ENCODE measurements around the gene NTM. TPM values are rescaled to one million over a fixed set of nuclear protein-coding genes. Genes with fewer than 3 reads are reported as not detected.

The NTM gene
- total and polyA plus RNA-seq, 2 donors (not counting 3 experiments of a cell fraction or from before 2014, with no cell fraction given) = 1.00 to 1.1 TPM

- dilution Hi-C loops (cut with MboI; ENCODE audit: extremely low pct_ligation_motif_present, low sequenced_read_pairs) = no loop called here
- no peak overlapping the region for H3K9ac ChIP-seq (replicated peaks; ENCODE audit: extremely low read depth, insufficient read depth, low read length)
- FAIRE-seq = no peak
- no peak overlapping the region for H3K27ac ChIP-seq (ENCODE audit: insufficient read depth, low read depth, low read length)
- CTCF ChIA-PET = no interaction called here
- intact Hi-C loops (cut with micrococcal nuclease) = no loop called here
- H3K79me2 ChIP-seq (ENCODE audit: control insufficient read depth, insufficient read depth, low read length) = no peaks in the 10 kb centered on the region
- TF ChIP-seq FOS (IDR thresholded peaks at IDR 0.05; ENCODE audit: borderline replicate concordance, insufficient read depth, low read length) (no peak), MAX (IDR thresholded peaks at IDR 0.05; ENCODE audit: insufficient read depth, insufficient read length) (no peak), POLR2A (IDR thresholded peaks at IDR 0.05; ENCODE audit: low read depth, low read length) (no peak), GATA2 (IDR thresholded peaks at IDR 0.05; ENCODE audit: insufficient read depth, insufficient read length, low read depth, low read length) (no peak), POLR2AphosphoS5 (IDR thresholded peaks at IDR 0.05; ENCODE audit: insufficient read depth, low read depth, low read length) (no peak), MYC (IDR thresholded peaks at IDR 0.05; ENCODE audit: low read depth, low read length) (no peak)
- no peaks in the 10 kb centered on the region for H3K9me3 ChIP-seq (replicated peaks; ENCODE audit: control insufficient read depth, insufficient read depth, low read length)
- H2AFZ ChIP-seq (ENCODE audit: low read depth, low read length) = no peak overlapping the region
- H3K36me3 ChIP-seq (ENCODE audit: control insufficient read depth in 2 of 2, extremely low read depth in 1 of 2, insufficient read depth in 2 of 2, low read length in 2 of 2) = no peaks in the 10 kb centered on the region
- H3K4me3 ChIP-seq (replicated peaks in 1 of 3; ENCODE audit: insufficient read depth in 1 of 3, low read depth in 1 of 3, low read length in 3 of 3) = no peak overlapping the region
- POLR2A ChIA-PET = no interaction called here
- H4K20me1 ChIP-seq (replicated peaks; ENCODE audit: control insufficient read depth, extremely low read depth, insufficient read depth, low read length) = no peaks in the 10 kb centered on the region
- H3K9me1 ChIP-seq (replicated peaks; ENCODE audit: control insufficient read depth, extremely low read depth, insufficient read depth, low read length) = no peaks in the 10 kb centered on the region
- no peak overlapping the region for H3K4me2 ChIP-seq (ENCODE audit: insufficient read depth, low read length)
- peaks cover 6% of the 10 kb centered on the region for H3K4me1 ChIP-seq (ENCODE audit: control insufficient read depth, extremely low read depth, insufficient read depth, low read length)
- peaks cover 0 to 2% of the 10 kb centered on the region in 2 experiments for H3K27me3 ChIP-seq (ENCODE audit: control insufficient read depth in 2 of 2, insufficient read depth in 2 of 2, low read length in 2 of 2)
- no TSS peak for BruUV-seq (replicated peaks)
- no peak for DNase-seq (ENCODE audit: low read depth, low spot score)
Observed at GRCh38 chr11:132020001-132020400, 649.6 kb downstream of the NTM start.

GRCh38 chr11:132022285-132022684 lies 651.9 kb downstream of the NTM start:
- Histone ChIP-seq H3K9me3 (replicated peaks; ENCODE audit: control insufficient read depth, insufficient read depth, low read length) (no peaks in the 10 kb centered on the region), H3K9ac (replicated peaks; ENCODE audit: extremely low read depth, insufficient read depth, low read length) (no peak overlapping the region), H3K9me1 (replicated peaks; ENCODE audit: control insufficient read depth, extremely low read depth, insufficient read depth, low read length) (no peaks in the 10 kb centered on the region), H2AFZ (ENCODE audit: low read depth, low read length) (no peak overlapping the region), H3K36me3 (ENCODE audit: control insufficient read depth in 2 of 2, extremely low read depth in 1 of 2, insufficient read depth in 2 of 2, low read length in 2 of 2) (no peaks in the 10 kb centered on the region), H3K4me2 (ENCODE audit: insufficient read depth, low read length) (no peak overlapping the region), H3K27ac (ENCODE audit: insufficient read depth, low read depth, low read length) (no peak overlapping the region), H4K20me1 (replicated peaks; ENCODE audit: control insufficient read depth, extremely low read depth, insufficient read depth, low read length) (no peaks in the 10 kb centered on the region), H3K4me3 (replicated peaks in 1 of 3; ENCODE audit: insufficient read depth in 1 of 3, low read depth in 1 of 3, low read length in 3 of 3) (no peak overlapping the region), H3K79me2 (ENCODE audit: control insufficient read depth, insufficient read depth, low read length) (no peaks in the 10 kb centered on the region), H3K27me3 (ENCODE audit: control insufficient read depth in 2 of 2, insufficient read depth in 2 of 2, low read length in 2 of 2) (no peaks in the 10 kb centered on the region), H3K4me1 (ENCODE audit: control insufficient read depth, extremely low read depth, insufficient read depth, low read length) (peaks cover 13% of the 10 kb centered on the region)
- ChIA-PET POLR2A (no interaction called here), CTCF (interaction anchor here (5.0 kb wide), 1 partner anchor 104 kb away, joined by 21 read pairs; no protein-coding TSS in a partner anchor)
- BruUV-seq (replicated peaks) = no TSS peak
- no peak for DNase-seq (ENCODE audit: low read depth, low spot score)
- dilution Hi-C loops (cut with MboI; ENCODE audit: extremely low pct_ligation_motif_present, low sequenced_read_pairs) (no loop called here), intact Hi-C loops (cut with micrococcal nuclease) (no loop called here)
- no peak for FAIRE-seq
- TF ChIP-seq FOS (IDR thresholded peaks at IDR 0.05; ENCODE audit: borderline replicate concordance, insufficient read depth, low read length) (no peak), POLR2A (IDR thresholded peaks at IDR 0.05; ENCODE audit: low read depth, low read length) (no peak), MYC (IDR thresholded peaks at IDR 0.05; ENCODE audit: low read depth, low read length) (no peak), CTCF (IDR thresholded peaks at IDR 0.05; ENCODE audit: extremely low read depth in 1 of 2, insufficient read depth in 1 of 2, low read depth in 1 of 2, low read length in 2 of 2) (no peak), JUN (IDR thresholded peaks at IDR 0.05; ENCODE audit: borderline replicate concordance, insufficient read depth, insufficient read length, low read depth) (no peak), MAX (IDR thresholded peaks at IDR 0.05; ENCODE audit: insufficient read depth, insufficient read length) (no peak), EZH2 (IDR thresholded peaks at IDR 0.05; ENCODE audit: borderline replicate concordance, low read depth, low read length, severe bottlenecking) (no peak), POLR2AphosphoS5 (IDR thresholded peaks at IDR 0.05; ENCODE audit: insufficient read depth, low read depth, low read length) (no peak), GATA2 (IDR thresholded peaks at IDR 0.05; ENCODE audit: insufficient read depth, insufficient read length, low read depth, low read length) (no peak)

Measured in endothelial cell of umbilical vein (primary cell).